Stimulated activated CD8-positive, alpha-beta memory T cell treated with anti-CD3 and anti-CD28 coated beads, Interleukin-15, amount 100 ng/mL, for 1 hour (primary cell): ENCODE results near the gene BTNL2.
"Not testable (repeated sequence)": the region's sequence is repeated elsewhere in the genome, so short reads cannot be mapped to it uniquely, and the experiment has no call there.

ENCODE experiments used
- DNase-seq: peaks from one replicate; pipeline ENCODE4 v3.0.0-alpha.2; 2020; ENCODE audit warnings: low read depth

The BTNL2 gene

DNA sequence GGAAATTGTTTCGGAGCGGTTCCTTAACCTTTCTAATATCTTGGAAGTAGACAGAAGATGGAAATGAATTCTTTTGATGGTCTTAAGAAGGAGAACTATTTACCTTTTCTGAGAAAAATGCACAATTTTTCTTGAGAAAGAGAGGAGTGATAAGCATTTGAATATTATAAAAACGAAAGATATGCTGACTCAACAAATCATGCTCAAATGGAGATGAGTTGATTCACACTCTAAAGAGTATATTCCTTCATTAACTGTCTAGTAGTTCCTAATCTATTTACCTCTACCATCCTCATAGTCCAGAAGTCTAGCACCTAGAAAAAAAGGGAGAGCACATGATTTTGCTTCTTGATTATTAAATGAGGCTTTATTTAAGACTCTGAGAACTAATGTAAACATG is 39.3 kb downstream of the BTNL2 start:
- DNase-seq = no peak

DNA sequence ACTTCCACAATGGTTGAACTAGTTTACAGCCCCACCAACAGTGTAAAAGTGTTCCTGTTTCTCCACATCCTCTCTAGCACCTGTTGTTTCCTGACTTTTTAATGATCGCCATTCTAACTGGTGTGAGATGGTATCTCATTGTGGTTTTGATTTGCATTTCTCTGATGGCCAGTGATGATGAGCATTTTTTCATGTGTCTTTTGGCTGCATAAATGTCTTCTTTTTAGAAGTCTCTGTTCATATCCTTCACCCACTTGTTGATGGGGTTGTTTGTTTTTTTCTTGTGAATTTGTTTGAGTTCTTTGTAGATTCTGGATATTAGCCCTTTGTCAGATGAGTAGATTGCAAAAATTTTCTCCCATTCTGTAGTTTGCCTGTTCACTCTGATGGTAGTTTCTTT is 47.8 kb downstream of the BTNL2 start:
- not testable (repeated sequence) for DNase-seq

DNA sequence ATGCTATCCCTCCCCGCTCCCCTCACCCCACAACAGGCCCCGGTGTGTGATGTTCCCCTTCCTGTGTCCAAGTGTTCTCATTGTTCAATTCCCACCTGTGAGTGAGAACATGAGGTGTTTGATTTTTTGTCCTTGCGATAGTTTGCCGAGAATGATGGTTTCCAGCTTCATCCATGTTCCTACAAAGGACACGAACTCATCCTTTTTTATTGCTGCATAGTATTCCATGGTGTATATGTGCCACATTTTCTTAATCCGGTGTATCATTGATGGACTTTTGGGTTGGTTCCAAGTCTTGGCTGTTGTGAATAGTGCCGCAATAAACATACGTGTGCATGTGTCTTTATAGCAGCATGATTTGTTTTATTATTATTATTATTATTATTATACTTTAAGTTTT is 48.4 kb downstream of the BTNL2 start:
- DNase-seq = not testable (repeated sequence)

DNA sequence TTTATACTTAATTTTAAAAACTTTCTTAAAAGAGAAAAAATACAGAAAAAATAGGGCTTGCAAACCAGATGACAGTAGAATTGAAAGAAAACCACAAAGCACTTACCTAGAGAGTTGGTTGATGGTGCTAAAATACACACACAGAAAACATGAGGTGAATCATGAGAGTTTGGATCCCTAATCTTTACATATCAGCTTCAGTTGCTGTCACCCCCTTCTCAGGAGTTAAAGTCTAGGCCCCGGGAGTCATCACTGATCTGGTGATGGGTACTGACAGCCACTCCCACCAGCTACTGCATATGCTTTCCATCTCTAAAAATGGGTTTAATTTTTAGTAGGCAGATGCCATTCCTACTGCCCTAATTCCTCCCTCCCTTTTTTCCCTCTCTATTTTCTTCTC is 52.0 kb downstream of the BTNL2 start:
- no peak for DNase-seq

DNA sequence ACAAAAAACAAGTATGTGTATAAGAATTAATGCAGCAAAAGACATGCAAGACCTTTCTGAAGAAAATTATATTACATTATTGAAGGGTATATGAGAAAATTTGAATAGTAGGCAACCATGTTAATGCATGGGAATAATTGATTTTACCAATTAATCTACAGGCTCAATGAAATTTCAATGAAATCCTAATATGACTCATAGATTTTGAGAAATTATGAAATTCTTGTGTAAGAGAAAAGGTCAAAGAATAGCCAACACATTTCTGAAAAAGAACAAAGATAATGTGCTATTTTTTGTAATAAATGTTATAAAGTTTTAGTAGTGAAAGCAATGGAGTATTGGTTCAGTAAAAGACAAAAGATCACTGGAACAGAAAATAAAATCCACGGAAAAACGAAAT is 53.6 kb downstream of the BTNL2 start:
- no peak for DNase-seq
